ENCODE measurements around the gene PRM1. TPM values are rescaled to one million over a fixed set of nuclear protein-coding genes. Genes with fewer than 3 reads are reported as not detected.

The PRM1 gene
- total RNA-seq, 2 donors from 2014 or later: 1.8 to 992 TPM

DNA sequence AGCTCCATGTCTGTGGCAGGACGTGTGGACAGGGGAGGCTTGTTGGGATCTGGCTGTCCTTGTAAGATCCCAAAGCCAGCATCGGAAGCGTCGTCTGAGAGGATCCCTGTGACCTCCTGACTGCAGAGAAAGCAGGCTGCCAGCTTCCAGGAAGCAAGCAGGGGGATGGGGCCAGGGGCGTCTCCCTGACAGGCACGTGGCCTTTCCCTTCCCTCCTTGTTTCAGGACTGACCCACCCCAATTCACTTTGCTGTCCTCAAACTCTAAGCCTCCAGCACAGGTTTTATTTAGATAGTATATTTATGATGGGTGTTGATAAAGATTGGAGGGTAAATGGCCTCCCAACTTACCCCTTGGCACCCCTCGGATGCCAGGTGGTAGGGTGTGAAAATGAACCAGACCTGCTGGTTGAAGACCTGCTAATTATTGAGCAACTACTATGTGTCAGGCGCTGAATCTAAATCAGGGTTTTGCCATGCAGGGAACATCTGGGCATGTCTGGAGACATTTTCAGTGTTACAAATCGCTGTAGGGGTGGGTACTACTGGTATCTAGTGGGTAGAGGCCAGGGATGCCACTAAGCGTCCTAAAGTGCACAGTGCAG, 49.7 kb downstream of the PRM1 start:
- intact Hi-C loops (cut with DNase I): no loop called here
- H3K4me1 ChIP-seq (replicated peaks): no peaks in the 10 kb centered on the region
- H3K36me3 ChIP-seq: no peaks in the 10 kb centered on the region
- H3K4me3 ChIP-seq: no peak overlapping the region
- no peak overlapping the region for H3K27ac ChIP-seq
- H3K27me3 ChIP-seq (replicated peaks; ENCODE audit: insufficient read depth): no peaks in the 10 kb centered on the region
- H3K9me3 ChIP-seq: no peaks in the 10 kb centered on the region
- TF ChIP-seq, protein P1, sequence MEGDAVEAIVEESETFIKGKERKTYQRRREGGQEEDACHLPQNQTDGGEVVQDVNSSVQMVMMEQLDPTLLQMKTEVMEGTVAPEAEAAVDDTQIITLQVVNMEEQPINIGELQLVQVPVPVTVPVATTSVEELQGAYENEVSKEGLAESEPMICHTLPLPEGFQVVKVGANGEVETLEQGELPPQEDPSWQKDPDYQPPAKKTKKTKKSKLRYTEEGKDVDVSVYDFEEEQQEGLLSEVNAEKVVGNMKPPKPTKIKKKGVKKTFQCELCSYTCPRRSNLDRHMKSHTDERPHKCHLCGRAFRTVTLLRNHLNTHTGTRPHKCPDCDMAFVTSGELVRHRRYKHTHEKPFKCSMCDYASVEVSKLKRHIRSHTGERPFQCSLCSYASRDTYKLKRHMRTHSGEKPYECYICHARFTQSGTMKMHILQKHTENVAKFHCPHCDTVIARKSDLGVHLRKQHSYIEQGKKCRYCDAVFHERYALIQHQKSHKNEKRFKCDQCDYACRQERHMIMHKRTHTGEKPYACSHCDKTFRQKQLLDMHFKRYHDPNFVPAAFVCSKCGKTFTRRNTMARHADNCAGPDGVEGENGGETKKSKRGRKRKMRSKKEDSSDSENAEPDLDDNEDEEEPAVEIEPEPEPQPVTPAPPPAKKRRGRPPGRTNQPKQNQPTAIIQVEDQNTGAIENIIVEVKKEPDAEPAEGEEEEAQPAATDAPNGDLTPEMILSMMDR (IDR thresholded peaks at IDR 0.05): no peak
- TF ChIP-seq POLR2A (IDR thresholded peaks at IDR 0.05): no peak
- no peak for TF ChIP-seq POLR2AphosphoS5 (IDR thresholded peaks at IDR 0.05)
- DNase-seq (ENCODE audit: low spot score): no peak
- 74% methylated on average over 10 of the region's 10 CpGs for WGBS

Small RNAs within 50 kb of the gene (microRNA-seq; reads per million reads assigned to microRNA genes)
- not detected for gene MIR548H2

Small RNAs within 50 kb of the gene (small RNA-seq; reads per million reads assigned to genes)
- 0 reads per million in 2 donors for gene MIR548H2
- 0 reads per million in 2 donors for gene RF00019
- 0 reads per million in 2 donors for gene RF00554

Other genes with a start within 250 kb of the PRM1 start
- 1 to 10 TPM; 2.6 to 8.2 TPM for gene SOCS1, start 25.1 kb downstream of the PRM1 start, total RNA-seq
- not detected for gene TNP2, start 12.0 kb downstream of the PRM1 start, total RNA-seq
- not detected for gene PRM3, start 7.7 kb downstream of the PRM1 start, total RNA-seq
- gene PRM2, start 4.8 kb downstream of the PRM1 start, total RNA-seq: 100 to 1,000 TPM in 1 of 2 donors, not detected in 1; 343 TPM
- 10 to 100 TPM in 1 of 2 donors, 1 to 10 TPM in 1; 6.0 to 16.3 TPM for gene RMI2, start 64.1 kb upstream of the PRM1 start, total RNA-seq

All from prostate gland (tissue), 2 donors.